Panc1 (cell line): ENCODE data around the gene ANO4. TPM values are rescaled to one million over a fixed set of nuclear protein-coding genes. Genes with fewer than 3 reads are reported as not detected.

Source experiments
- ATAC-seq: fragments of 200-7000 bp; cut with Tn5 transposase; 2 replicates; pipeline ENCODE4 v1.9.1; 2020; ENCODE audit warnings: mild to moderate bottlenecking, moderate library complexity
- BruUV-seq: library from RNA; stranded (reverse); fragments of 400-500 nt; replicated peaks from 2 replicates; lab custom pipeline; 2021; lab: Mats Ljungman, UMichigan
- CTCF ChIA-PET: fragments of 300-600 bp; sonication (Branson Sonifier 250); formaldehyde crosslinking; loops from one replicate; lab custom pipeline; 2022; ENCODE audit warnings: antibody characterized with exemption; lab: Charles Lee
- POLR2A ChIA-PET: fragments of 300-600 bp; sonication (Branson Sonifier 250); formaldehyde crosslinking; loops from one replicate; lab custom pipeline; 2022; ENCODE audit warnings: antibody characterized with exemption; lab: Charles Lee
- DNase-seq: peaks from one replicate; pipeline ENCODE4 v3.0.0-alpha.2; 2010; ENCODE audit warnings: low read depth, low spot score
- H3K27ac ChIP-seq: 2 replicates; pipeline ENCODE4 v1.5.1; 2011; ENCODE audit warnings: mild to moderate bottlenecking, low read length, inconsistent platforms
- H3K27me3 ChIP-seq: fragments of 200-500 bp; sonication (Bioruptor generic); 2 replicates; pipeline ENCODE4 v1.6.0; 2014; ENCODE audit warnings: low read length, inconsistent platforms; ENCODE audit not compliant: control insufficient read depth, insufficient read depth
- H3K36me3 ChIP-seq: fragments of 200-500 bp; sonication (Bioruptor generic); 2 replicates; pipeline ENCODE4 v1.5.1; 2014; ENCODE audit warnings: inconsistent platforms, mild to moderate bottlenecking, low read length, moderate library complexity; ENCODE audit not compliant: control insufficient read depth, insufficient read depth
- H3K4me1 ChIP-seq: 2 replicates; pipeline ENCODE4 v1.5.1; 2011; ENCODE audit warnings: inconsistent platforms, mild to moderate bottlenecking, low read length, moderate library complexity; ENCODE audit not compliant: control insufficient read depth, insufficient read depth
- H3K4me3 ChIP-seq, 2 experiments: 2 replicates each; pipeline ENCODE4 v1.5.1; 2011 to 2012; ENCODE audit warnings: low read depth in 2 of 2, low read length in 2 of 2, mild to moderate bottlenecking in 2 of 2, inconsistent platforms in 1 of 2, moderate library complexity in 1 of 2
- H3K9me3 ChIP-seq: fragments of 200-500 bp; sonication (Bioruptor generic); 2 replicates; pipeline ENCODE4 v1.5.1; 2014; ENCODE audit warnings: low read depth, mild to moderate bottlenecking, inconsistent platforms, low read length, moderate library complexity; ENCODE audit not compliant: control insufficient read depth, insufficient read depth
- POLR2AphosphoS5 ChIP-seq: IDR thresholded peaks from 2 replicates; pipeline ENCODE4 v1.6.1; 2012; ENCODE audit warnings: mild to moderate bottlenecking, low read depth, low read length, moderate library complexity
- SIN3A ChIP-seq: IDR thresholded peaks from 2 replicates; pipeline ENCODE4 v1.6.1; 2012; ENCODE audit warnings: low read depth, mild to moderate bottlenecking, low read length, moderate library complexity, borderline replicate concordance; ENCODE audit not compliant: insufficient read depth
- TCF7L2 ChIP-seq: IDR thresholded peaks from 2 replicates; pipeline ENCODE4 v1.6.1; 2011; ENCODE audit warnings: mild to moderate bottlenecking, low read depth, low read length, inconsistent platforms
- in situ Hi-C: cut with HindIII; loops from 2 replicates; pipeline ENCODE4 v1.10.0; 2016; ENCODE audit warnings: low sequenced_read_pairs, low pct_unique_long_range_greater_than_20kb
- intact Hi-C: fragments of 100-400 bp; cut with micrococcal nuclease; formaldehyde crosslinking; loops from one replicate; pipeline ENCODE4 v1.10.0; 2022; ENCODE audit not compliant: unreplicated experiment
- total RNA-seq: library from RNA; stranded (reverse); gene quantifications from one replicate; pipeline ENCODE4 v1.2.1, GENCODE V29; 2021; ENCODE audit not compliant: unreplicated experiment
- TF ChIP-seq, protein P1 (sequence below), 2 experiments: IDR thresholded peaks; 2 replicates each; pipeline ENCODE4 v1.6.1; 2011 to 2012; ENCODE audit warnings: low read depth in 2 of 2, control low read depth in 1 of 2, low read length in 1 of 2, mild to moderate bottlenecking in 1 of 2, moderate library complexity in 1 of 2; ENCODE audit not compliant: insufficient read depth in 1 of 2
- TF ChIP-seq, protein P2 (sequence below): fragments of 450-650 bp; IDR thresholded peaks from 2 replicates; pipeline ENCODE4 v1.5.1; 2017; ENCODE audit warnings: mild to moderate bottlenecking

Gene ANO4
- total RNA-seq, 1 experiment from 2014 or later = not detected

DNA sequence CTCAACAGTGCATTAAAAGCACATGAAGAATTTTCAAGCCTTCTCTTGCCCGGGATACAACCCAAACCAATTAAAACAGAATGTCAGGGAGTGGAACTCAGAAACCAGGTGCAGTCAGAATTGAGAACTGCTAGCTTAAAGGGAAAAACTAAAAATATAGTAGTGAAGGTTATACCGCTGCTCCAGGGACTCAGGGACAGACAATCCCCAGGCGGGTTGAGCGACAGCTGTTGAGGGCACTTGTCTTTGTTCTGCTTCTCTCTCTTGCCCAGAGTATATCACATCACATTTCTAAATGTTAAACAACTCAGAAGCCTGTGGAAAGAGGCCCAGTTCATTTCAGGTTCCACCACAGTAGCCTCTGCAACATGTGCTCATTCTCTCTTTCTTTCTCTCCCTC is 322.3 kb downstream of the ANO4 start:
- ATAC-seq (no peak), DNase-seq (no peak)
- BruUV-seq = no TSS peak
- Histone ChIP-seq H3K4me3 (no peak overlapping the region), H3K36me3 (no peaks in the 10 kb centered on the region), H3K9me3 (no peaks in the 10 kb centered on the region), H3K27ac (no peak overlapping the region), H3K27me3 (no peaks in the 10 kb centered on the region), H3K4me1 (no peaks in the 10 kb centered on the region)
- no peak for TF ChIP-seq SIN3A
- TF ChIP-seq, protein P1, sequence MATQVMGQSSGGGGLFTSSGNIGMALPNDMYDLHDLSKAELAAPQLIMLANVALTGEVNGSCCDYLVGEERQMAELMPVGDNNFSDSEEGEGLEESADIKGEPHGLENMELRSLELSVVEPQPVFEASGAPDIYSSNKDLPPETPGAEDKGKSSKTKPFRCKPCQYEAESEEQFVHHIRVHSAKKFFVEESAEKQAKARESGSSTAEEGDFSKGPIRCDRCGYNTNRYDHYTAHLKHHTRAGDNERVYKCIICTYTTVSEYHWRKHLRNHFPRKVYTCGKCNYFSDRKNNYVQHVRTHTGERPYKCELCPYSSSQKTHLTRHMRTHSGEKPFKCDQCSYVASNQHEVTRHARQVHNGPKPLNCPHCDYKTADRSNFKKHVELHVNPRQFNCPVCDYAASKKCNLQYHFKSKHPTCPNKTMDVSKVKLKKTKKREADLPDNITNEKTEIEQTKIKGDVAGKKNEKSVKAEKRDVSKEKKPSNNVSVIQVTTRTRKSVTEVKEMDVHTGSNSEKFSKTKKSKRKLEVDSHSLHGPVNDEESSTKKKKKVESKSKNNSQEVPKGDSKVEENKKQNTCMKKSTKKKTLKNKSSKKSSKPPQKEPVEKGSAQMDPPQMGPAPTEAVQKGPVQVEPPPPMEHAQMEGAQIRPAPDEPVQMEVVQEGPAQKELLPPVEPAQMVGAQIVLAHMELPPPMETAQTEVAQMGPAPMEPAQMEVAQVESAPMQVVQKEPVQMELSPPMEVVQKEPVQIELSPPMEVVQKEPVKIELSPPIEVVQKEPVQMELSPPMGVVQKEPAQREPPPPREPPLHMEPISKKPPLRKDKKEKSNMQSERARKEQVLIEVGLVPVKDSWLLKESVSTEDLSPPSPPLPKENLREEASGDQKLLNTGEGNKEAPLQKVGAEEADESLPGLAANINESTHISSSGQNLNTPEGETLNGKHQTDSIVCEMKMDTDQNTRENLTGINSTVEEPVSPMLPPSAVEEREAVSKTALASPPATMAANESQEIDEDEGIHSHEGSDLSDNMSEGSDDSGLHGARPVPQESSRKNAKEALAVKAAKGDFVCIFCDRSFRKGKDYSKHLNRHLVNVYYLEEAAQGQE (IDR thresholded peaks at IDR 0.05; ENCODE audit: insufficient read depth in 1 of 2, low read depth in 2 of 2, low read length in 1 of 2) = no peak
- no peak for TF ChIP-seq POLR2AphosphoS5
- TF ChIP-seq, protein P2, sequence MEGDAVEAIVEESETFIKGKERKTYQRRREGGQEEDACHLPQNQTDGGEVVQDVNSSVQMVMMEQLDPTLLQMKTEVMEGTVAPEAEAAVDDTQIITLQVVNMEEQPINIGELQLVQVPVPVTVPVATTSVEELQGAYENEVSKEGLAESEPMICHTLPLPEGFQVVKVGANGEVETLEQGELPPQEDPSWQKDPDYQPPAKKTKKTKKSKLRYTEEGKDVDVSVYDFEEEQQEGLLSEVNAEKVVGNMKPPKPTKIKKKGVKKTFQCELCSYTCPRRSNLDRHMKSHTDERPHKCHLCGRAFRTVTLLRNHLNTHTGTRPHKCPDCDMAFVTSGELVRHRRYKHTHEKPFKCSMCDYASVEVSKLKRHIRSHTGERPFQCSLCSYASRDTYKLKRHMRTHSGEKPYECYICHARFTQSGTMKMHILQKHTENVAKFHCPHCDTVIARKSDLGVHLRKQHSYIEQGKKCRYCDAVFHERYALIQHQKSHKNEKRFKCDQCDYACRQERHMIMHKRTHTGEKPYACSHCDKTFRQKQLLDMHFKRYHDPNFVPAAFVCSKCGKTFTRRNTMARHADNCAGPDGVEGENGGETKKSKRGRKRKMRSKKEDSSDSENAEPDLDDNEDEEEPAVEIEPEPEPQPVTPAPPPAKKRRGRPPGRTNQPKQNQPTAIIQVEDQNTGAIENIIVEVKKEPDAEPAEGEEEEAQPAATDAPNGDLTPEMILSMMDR = no peak
- no peak for TF ChIP-seq TCF7L2
- in situ Hi-C loops = no loop called here
- ChIA-PET CTCF (no interaction called here), POLR2A (no interaction called here)
- intact Hi-C loops = no loop called here

DNA sequence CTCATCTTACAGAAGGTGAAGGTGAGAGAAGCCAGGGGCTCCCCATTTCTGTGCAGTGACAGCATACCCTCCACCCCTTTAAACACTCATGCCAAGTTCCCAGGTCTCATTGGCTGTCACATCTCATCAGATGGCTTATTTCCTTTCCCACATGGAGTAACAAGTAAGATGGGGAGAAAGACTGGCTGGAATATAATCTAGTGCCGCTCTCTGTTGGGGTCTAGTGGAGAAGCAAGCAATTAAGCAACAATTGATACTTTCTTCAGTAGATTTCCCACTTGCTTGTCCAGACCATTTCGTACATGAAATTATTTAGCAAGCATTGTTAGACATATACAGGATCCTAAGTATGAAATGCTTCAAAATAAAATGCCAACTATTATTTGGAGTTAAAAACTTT is 323.3 kb downstream of the ANO4 start:
- no peaks in the 10 kb centered on the region for H3K27me3 ChIP-seq
- no peaks in the 10 kb centered on the region for H3K36me3 ChIP-seq
- DNase-seq = no peak
- no peak for ATAC-seq
- in situ Hi-C loops = no loop called here
- BruUV-seq = no TSS peak
- no peak for TF ChIP-seq SIN3A
- TF ChIP-seq, protein P2 = no peak
- TF ChIP-seq POLR2AphosphoS5 = no peak
- TF ChIP-seq, protein P1 (IDR thresholded peaks at IDR 0.05; ENCODE audit: insufficient read depth in 1 of 2, low read depth in 2 of 2, low read length in 1 of 2) = no peak
- no peak for TF ChIP-seq TCF7L2
- intact Hi-C loops = no loop called here
- POLR2A ChIA-PET = no interaction called here
- H3K9me3 ChIP-seq = no peaks in the 10 kb centered on the region
- H3K4me1 ChIP-seq = no peaks in the 10 kb centered on the region
- no peak overlapping the region for H3K27ac ChIP-seq
- CTCF ChIA-PET = no interaction called here
- H3K4me3 ChIP-seq = no peak overlapping the region
